Measurements from ENCODE around the gene HLA-DQA1.
"Not testable (repeated sequence)": the region's sequence is repeated elsewhere in the genome, so short reads cannot be mapped to it uniquely, and the experiment has no call there.

The HLA-DQA1 gene

DNA sequence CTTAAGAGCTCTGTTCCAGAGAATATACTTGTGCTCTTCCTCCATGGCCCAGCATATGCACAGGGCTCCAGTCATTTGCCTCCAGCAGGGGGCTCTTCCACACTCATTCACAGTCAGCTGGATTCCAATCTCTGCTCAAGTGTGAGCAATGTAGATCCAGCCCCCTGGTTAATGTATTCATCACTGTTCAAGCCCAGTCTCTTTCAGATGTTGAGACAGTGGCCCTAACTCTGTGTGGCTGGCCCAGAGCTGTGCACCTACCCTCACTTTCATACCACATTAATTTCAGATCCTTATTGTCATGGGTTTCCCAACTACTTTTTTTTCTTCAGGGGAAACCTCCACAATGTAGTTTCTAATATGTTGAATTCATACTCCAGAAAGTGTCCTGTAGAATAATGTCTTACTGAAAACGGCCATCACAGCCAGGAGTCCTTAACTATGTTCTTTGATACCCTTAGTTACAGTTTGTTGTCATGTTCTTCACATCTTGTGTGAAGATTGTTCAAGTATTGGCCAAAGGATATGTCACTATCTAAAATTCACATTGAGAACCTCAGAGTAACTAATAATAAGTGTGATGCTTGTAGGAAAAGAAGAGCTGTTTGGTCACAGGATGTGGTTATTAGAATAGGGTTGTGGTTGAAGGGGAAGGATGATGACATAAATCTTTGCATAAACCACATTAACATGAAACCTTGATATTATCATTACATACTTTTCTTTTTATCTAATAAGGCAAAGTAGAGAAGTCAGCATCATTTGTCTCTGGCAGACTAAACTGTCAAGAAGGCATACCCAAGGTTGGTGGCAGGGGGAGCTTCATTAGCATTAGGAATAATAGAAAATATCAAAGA lies 14.4 kb upstream of the HLA-DQA1 start:
- DNase-seq, result no peak

- no peak for DNase-seq
Observed at GRCh38 chr6:32623693-32624092, 13.5 kb upstream of the HLA-DQA1 start.

GRCh38 chr6:32624565-32624964 lies 12.6 kb upstream of the HLA-DQA1 start:
- no peak for DNase-seq

- DNase-seq, result no peak
Observed at GRCh38 chr6:32625137-32625536, 12.1 kb upstream of the HLA-DQA1 start.

DNA sequence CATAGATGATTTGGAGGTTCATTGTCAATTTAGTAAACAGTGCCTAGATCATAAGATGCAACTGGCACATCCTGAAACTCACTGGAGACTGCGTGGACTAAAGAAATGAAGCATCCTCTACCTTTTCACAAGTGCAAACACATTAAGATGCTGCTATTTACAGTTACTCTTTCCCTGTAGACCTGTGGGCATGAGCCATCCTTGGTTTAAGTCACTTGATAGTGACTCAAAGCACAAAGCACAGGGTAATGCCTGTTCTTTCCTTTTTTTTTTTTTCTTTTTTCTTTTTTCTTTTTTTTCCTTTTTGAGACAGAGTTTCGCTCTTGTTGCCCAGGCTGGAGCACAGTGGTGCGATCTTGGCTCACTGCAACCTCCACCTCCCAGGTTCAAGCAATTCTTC lies 10.0 kb upstream of the HLA-DQA1 start:
- no peak for DNase-seq

GRCh38 chr6:32627831-32628230 lies 9.4 kb upstream of the HLA-DQA1 start:
- DNase-seq, result no peak

- DNase-seq, result not testable (repeated sequence)
Observed at GRCh38 chr6:32629793-32630192, 7.4 kb upstream of the HLA-DQA1 start.

DNA sequence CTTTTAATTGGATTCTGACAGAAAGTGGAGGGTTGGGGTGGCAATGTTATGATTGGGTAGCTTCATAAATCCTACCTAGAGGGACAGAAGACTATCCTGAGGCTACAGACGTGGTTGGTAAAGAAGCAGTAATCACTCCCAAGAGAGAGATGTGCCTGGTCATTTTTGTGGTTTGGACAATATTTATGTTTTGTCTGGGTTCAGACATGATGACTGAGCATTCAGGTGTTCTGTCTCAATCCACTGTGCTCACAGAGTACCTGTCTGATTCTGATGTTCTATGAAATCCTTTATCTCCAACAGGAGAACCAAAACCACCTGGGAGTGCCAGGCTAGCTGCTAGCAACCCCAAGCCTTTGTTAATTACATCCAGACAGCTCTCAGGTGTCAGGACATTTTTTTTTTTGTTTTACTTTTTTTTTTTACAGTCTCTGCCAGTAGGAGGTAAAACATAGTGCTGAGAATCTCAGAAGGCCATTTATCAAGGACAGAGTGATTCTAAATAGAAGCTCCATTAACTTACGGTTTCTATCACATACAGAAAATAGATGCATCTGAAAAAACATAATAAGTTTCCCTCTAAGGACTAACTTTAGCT lies 1.6 kb upstream of the HLA-DQA1 start:
- DNase-seq, result no peak

GRCh38 chr6:32637883-32638282 lies 677 bp downstream of the HLA-DQA1 start:
- no peak for DNase-seq

DNA sequence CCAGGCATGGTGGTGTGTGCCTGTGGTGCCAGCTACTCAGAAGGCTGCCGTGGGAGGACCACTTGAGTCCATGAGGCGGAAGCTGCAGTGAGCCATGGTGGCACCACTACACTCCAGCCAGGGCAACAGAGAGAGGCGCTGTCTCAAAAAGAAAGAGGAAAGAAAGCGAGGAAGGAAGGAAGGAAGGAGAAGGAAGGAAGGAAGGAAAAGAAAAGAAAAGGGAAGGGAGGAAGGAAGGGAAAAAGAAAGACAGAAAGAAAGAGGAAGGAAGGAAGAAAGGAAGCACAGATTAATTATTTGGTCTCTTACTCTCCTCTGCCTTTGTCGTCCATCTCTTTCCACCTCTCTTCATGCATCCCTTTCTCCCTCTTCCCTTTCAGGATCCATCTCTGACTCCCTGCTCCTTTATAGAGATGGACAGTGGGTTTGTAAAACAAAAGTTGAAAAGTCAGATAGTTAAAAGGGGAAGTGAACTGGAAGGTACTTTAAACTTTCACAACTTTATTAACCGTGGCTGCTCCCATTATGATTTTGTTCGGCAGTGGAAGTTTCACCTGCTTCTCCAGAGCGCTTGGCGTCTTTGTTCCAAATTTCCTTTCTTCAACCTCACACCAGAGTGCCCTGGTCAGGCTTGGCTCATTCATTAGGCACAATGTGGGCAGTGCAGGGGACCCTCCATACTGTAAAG lies 1.5 kb downstream of the HLA-DQA1 start:
- no peak for DNase-seq

- no peak for DNase-seq
Observed at GRCh38 chr6:32639440-32640394, 2.5 kb downstream of the HLA-DQA1 start.

DNA sequence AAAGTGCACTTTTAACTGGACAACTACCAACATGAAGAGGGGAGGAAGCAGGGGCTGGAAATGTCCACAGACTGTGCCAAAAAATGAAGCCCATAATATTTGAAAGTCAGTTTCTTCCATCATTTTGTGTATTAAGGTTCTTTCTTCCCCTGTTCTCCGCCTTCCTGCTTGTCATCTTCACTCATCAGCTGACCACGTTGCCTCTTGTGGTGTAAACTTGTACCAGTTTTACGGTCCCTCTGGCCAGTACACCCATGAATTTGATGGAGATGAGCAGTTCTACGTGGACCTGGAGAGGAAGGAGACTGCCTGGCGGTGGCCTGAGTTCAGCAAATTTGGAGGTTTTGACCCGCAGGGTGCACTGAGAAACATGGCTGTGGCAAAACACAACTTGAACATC lies 3.9 kb downstream of the HLA-DQA1 start:
- no peak for DNase-seq

DNA sequence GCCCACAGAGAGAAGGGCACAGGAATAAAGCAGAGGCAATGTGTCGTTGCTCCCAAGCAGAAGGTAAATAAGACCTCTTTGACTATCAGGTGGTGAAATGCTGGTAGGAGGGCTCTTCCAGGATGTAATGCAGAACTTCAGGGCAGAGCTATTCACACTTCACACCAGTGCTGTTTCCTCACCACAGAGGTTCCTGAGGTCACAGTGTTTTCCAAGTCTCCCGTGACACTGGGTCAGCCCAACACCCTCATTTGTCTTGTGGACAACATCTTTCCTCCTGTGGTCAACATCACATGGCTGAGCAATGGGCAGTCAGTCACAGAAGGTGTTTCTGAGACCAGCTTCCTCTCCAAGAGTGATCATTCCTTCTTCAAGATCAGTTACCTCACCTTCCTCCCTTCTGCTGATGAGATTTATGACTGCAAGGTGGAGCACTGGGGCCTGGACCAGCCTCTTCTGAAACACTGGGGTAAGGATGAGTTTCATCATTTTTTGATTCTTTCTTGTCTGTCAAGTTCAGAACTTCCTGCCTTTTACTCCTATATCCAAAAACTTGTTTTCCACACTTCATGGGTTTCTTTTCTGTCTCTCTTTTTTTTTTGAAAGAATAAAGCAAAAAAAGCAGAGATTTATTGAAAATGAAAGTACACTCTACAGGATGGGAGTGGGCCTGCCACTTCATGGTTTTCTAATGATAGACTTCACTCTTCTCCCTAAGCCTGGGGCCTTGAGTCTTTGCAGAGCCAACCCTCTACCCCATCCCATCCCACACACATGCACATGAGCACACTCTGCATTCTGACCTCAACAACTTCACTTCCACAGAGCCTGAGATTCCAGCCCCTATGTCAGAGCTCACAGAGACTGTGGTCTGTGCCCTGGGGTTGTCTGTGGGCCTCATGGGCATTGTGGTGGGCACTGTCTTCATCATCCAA lies 4.8 kb downstream of the HLA-DQA1 start:
- DNase-seq, result not testable (repeated sequence)

DNA sequence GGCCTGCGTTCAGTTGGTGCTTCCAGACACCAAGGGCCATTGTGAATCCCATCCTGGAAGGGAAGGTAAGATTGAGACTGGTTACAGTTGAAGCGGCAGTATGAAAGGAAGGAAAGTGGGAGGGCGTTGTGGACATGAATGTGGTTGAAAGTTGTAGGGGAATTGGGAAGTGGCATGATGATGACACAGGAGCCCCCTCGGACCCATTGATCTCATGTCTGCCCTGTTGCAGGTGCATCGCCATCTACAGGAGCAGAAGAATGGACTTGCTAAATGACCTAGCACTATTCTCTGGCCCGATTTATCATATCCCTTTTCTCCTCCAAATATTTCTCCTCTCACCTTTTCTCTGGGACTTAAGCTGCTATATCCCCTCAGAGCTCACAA lies 5.5 kb downstream of the HLA-DQA1 start:
- no peak for DNase-seq

DNA sequence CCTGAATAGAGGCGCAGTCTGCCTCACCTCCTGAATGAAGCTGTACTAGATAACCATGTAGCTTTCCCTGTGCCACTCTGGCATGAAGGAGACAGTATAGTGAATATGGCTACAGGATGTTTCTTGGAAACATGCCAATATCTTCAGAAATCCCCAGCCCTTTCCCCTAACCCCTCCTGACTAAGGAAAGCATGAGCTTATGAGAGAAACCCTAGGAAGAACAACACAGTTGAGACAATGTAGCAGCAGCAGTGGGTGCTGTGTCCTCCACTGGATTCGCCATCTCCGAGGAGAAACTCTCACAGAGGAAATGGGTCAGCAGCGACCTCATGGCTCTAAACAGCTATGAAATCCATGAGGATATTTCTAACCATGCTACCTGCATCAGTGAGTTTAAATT lies 6.7 kb downstream of the HLA-DQA1 start:
- no peak for DNase-seq

DNA sequence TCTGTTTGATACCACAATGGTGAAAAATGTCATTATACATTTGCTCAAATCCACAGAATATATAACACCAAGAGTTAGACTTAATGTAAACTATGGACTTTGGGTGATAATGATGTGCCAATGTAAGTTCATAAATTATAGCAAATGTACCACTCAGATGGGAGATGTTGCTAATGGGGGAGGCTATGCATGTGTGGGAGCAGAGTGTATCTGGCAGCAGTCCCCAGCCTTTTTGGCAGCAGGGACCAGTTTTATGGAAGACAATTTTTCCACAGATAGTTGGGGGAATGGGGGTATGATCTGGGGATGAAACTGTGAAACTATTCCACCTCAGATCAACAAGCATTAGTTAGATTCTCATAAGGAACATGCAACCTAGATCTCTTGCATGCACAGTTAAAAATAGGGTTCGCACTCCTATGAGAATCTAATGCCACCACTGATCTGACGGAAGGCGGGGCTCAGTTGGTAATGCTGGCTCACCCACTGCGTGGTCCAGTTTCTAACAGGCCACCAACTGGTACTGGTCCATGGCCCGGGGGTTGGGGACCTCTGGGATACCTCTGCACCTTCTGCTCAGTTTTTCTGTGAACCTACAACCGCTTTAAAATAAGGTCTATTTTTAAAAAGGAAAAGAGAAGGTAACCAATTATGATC lies 8.0 kb downstream of the HLA-DQA1 start:
- no peak for DNase-seq

GRCh38 chr6:32655203-32655710 lies 18.1 kb downstream of the HLA-DQA1 start:
- DNase-seq, result no peak

- DNase-seq, result not testable (repeated sequence)
Observed at GRCh38 chr6:32657329-32657728, 20.1 kb downstream of the HLA-DQA1 start.

DNA sequence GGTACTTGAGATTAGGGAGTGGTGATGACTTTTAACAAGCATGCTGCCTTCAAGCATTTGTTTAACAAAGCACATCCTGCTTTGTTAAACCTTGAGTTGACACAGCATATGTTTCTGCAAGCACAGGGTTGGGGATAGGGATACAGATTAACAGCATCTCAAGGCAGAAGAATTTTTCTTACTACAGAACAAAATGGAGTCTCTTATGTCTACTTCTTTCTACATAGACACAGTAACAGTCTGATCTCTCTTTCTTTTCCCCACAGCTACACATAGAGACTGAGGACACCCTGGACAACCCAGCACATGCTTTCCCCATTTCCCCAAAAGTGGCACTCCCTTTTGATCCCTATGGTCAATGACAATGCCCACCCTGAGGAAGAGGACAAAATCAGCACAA lies 20.6 kb downstream of the HLA-DQA1 start:
- DNase-seq, result not testable (repeated sequence)

GRCh38 chr6:32658268-32658897 lies 21.2 kb downstream of the HLA-DQA1 start:
- no peak for DNase-seq
